Measurements from ENCODE around the gene ZEB1.

The ZEB1 gene

GRCh38 chr10:31381171-31381570 is 62.2 kb downstream of the ZEB1 start:
- H3K36me3 ChIP-seq (ENCODE audit: control insufficient read depth in 4 of 4, insufficient read depth in 4 of 4, low read length in 3 of 4), result peaks cover 0 to 3% (median 0%) of the 10 kb centered on the region in 4 experiments
- no peak for DNase-seq
- CTCF ChIA-PET, result interaction anchor here (0.7 kb wide), 1 partner anchor 10 kb away, joined by 3 read pairs; no protein-coding TSS in a partner anchor
- POLR2A ChIA-PET, result no interaction called here
- WGBS (ENCODE audit: insufficient coverage), result no CpG with 5 or more reads among the region's 1 CpG
- H3K9me3 ChIP-seq (ENCODE audit: control extremely low read depth in 1 of 5, control insufficient read depth in 4 of 5, insufficient read depth in 2 of 5, low read depth in 1 of 5, low read length in 4 of 5), result no peaks in the 10 kb centered on the region
- no peak overlapping the region for H3K27ac ChIP-seq (ENCODE audit: insufficient read depth in 1 of 2, low read depth in 1 of 2, low read length in 2 of 2, poor library complexity in 1 of 2, severe bottlenecking in 2 of 2)
- H3K4me1 ChIP-seq (ENCODE audit: control extremely low read depth in 1 of 4, control insufficient read depth in 4 of 4, insufficient read depth in 4 of 4, low read length in 3 of 4), result no peaks in the 10 kb centered on the region
- no peak overlapping the region for H3K4me3 ChIP-seq (ENCODE audit: control insufficient read depth in 1 of 7, extremely low read depth in 1 of 7, insufficient read depth in 4 of 7, low read depth in 2 of 7, low read length in 6 of 7)
- H3K27me3 ChIP-seq (replicated peaks in 2 of 5; ENCODE audit: control insufficient read depth in 4 of 5, insufficient read depth in 5 of 5, low read length in 4 of 5), result no peaks in the 10 kb centered on the region

- peaks cover 0 to 3% (median 0%) of the 10 kb centered on the region in 4 experiments for H3K36me3 ChIP-seq (ENCODE audit: control insufficient read depth in 4 of 4, insufficient read depth in 4 of 4, low read length in 3 of 4)
- no peak for DNase-seq
- no peak overlapping the region for H3K27ac ChIP-seq (ENCODE audit: insufficient read depth in 1 of 2, low read depth in 1 of 2, low read length in 2 of 2, poor library complexity in 1 of 2, severe bottlenecking in 2 of 2)
- H3K4me3 ChIP-seq (ENCODE audit: control insufficient read depth in 1 of 7, extremely low read depth in 1 of 7, insufficient read depth in 4 of 7, low read depth in 2 of 7, low read length in 6 of 7), result no peak overlapping the region
- WGBS (ENCODE audit: insufficient coverage), result 100% methylated on average over 3 of the region's 6 CpGs
- H3K9me3 ChIP-seq (ENCODE audit: control extremely low read depth in 1 of 5, control insufficient read depth in 4 of 5, insufficient read depth in 2 of 5, low read depth in 1 of 5, low read length in 4 of 5), result no peaks in the 10 kb centered on the region
- CTCF ChIA-PET, result interaction anchor here (0.6 kb wide), 1 partner anchor 1927 kb away, joined by 3 read pairs; no protein-coding TSS in a partner anchor
- no peaks in the 10 kb centered on the region for H3K27me3 ChIP-seq (replicated peaks in 2 of 5; ENCODE audit: control insufficient read depth in 4 of 5, insufficient read depth in 5 of 5, low read length in 4 of 5)
- POLR2A ChIA-PET, result no interaction called here
- no peaks in the 10 kb centered on the region for H3K4me1 ChIP-seq (ENCODE audit: control extremely low read depth in 1 of 4, control insufficient read depth in 4 of 4, insufficient read depth in 4 of 4, low read length in 3 of 4)
Measured at GRCh38 chr10:31381766-31382316, 62.8 kb downstream of the ZEB1 start.

- Histone ChIP-seq H3K9me3 (ENCODE audit: control extremely low read depth in 1 of 5, control insufficient read depth in 4 of 5, insufficient read depth in 2 of 5, low read depth in 1 of 5, low read length in 4 of 5) (no peaks in the 10 kb centered on the region), H3K27ac (ENCODE audit: insufficient read depth in 1 of 2, low read depth in 1 of 2, low read length in 2 of 2, poor library complexity in 1 of 2, severe bottlenecking in 2 of 2) (no peak overlapping the region), H3K27me3 (replicated peaks in 2 of 5; ENCODE audit: control insufficient read depth in 4 of 5, insufficient read depth in 5 of 5, low read length in 4 of 5) (no peaks in the 10 kb centered on the region), H3K36me3 (ENCODE audit: control insufficient read depth in 4 of 4, insufficient read depth in 4 of 4, low read length in 3 of 4) (peaks cover 4 to 9% (median 5%) of the 10 kb centered on the region in 4 experiments), H3K4me3 (ENCODE audit: control insufficient read depth in 1 of 7, extremely low read depth in 1 of 7, insufficient read depth in 4 of 7, low read depth in 2 of 7, low read length in 6 of 7) (no peak overlapping the region), H3K4me1 (ENCODE audit: control extremely low read depth in 1 of 4, control insufficient read depth in 4 of 4, insufficient read depth in 4 of 4, low read length in 3 of 4) (no peaks in the 10 kb centered on the region)
- ChIA-PET CTCF (no interaction called here), POLR2A (interaction anchor here (0.6 kb wide), 1 partner anchor 599 kb away, joined by 3 read pairs; no protein-coding TSS in a partner anchor)
- WGBS (ENCODE audit: insufficient coverage), result 98% methylated on average over 8 of the region's 8 CpGs
- DNase-seq, result no peak
Measured at GRCh38 chr10:31383810-31384588, 65.0 kb downstream of the ZEB1 start.

GRCh38 chr10:31384589-31384949 is 65.6 kb downstream of the ZEB1 start:
- H3K36me3 ChIP-seq (ENCODE audit: control insufficient read depth in 4 of 4, insufficient read depth in 4 of 4, low read length in 3 of 4), result peaks cover 4 to 10% (median 7%) of the 10 kb centered on the region in 4 experiments
- no CpG with 5 or more reads among the region's 2 CpGs for WGBS (ENCODE audit: insufficient coverage)
- H3K27ac ChIP-seq (ENCODE audit: insufficient read depth in 1 of 2, low read depth in 1 of 2, low read length in 2 of 2, poor library complexity in 1 of 2, severe bottlenecking in 2 of 2), result no peak overlapping the region
- ChIA-PET POLR2A (interaction anchor here (0.6 kb wide), 2 partner anchors 592 to 599 kb away, joined by 3 to 4 read pairs; no protein-coding TSS in a partner anchor), CTCF (no interaction called here)
- H3K9me3 ChIP-seq (ENCODE audit: control extremely low read depth in 1 of 5, control insufficient read depth in 4 of 5, insufficient read depth in 2 of 5, low read depth in 1 of 5, low read length in 4 of 5), result no peaks in the 10 kb centered on the region
- H3K27me3 ChIP-seq (replicated peaks in 2 of 5; ENCODE audit: control insufficient read depth in 4 of 5, insufficient read depth in 5 of 5, low read length in 4 of 5), result no peaks in the 10 kb centered on the region
- no peak overlapping the region for H3K4me3 ChIP-seq (ENCODE audit: control insufficient read depth in 1 of 7, extremely low read depth in 1 of 7, insufficient read depth in 4 of 7, low read depth in 2 of 7, low read length in 6 of 7)
- no peaks in the 10 kb centered on the region for H3K4me1 ChIP-seq (ENCODE audit: control extremely low read depth in 1 of 4, control insufficient read depth in 4 of 4, insufficient read depth in 4 of 4, low read length in 3 of 4)
- no peak for DNase-seq

- H3K36me3 ChIP-seq (ENCODE audit: control insufficient read depth in 4 of 4, insufficient read depth in 4 of 4, low read length in 3 of 4), result peaks cover 6 to 19% (median 10%) of the 10 kb centered on the region in 4 experiments
- WGBS (ENCODE audit: insufficient coverage), result no CpG with 5 or more reads among the region's 3 CpGs
Measured at GRCh38 chr10:31390804-31391203, 71.8 kb downstream of the ZEB1 start.

GRCh38 chr10:31393844-31394243 is 74.8 kb downstream of the ZEB1 start:
- ChIA-PET CTCF (no interaction called here), POLR2A (no interaction called here)
- Histone ChIP-seq H3K27me3 (replicated peaks in 2 of 5; ENCODE audit: control insufficient read depth in 4 of 5, insufficient read depth in 5 of 5, low read length in 4 of 5) (no peaks in the 10 kb centered on the region), H3K4me1 (ENCODE audit: control extremely low read depth in 1 of 4, control insufficient read depth in 4 of 4, insufficient read depth in 4 of 4, low read length in 3 of 4) (no peaks in the 10 kb centered on the region), H3K36me3 (ENCODE audit: control insufficient read depth in 4 of 4, insufficient read depth in 4 of 4, low read length in 3 of 4) (peaks cover 2 to 14% (median 5%) of the 10 kb centered on the region in 4 experiments), H3K4me3 (ENCODE audit: control insufficient read depth in 1 of 7, extremely low read depth in 1 of 7, insufficient read depth in 4 of 7, low read depth in 2 of 7, low read length in 6 of 7) (no peak overlapping the region), H3K27ac (ENCODE audit: insufficient read depth in 1 of 2, low read depth in 1 of 2, low read length in 2 of 2, poor library complexity in 1 of 2, severe bottlenecking in 2 of 2) (no peak overlapping the region), H3K9me3 (ENCODE audit: control extremely low read depth in 1 of 5, control insufficient read depth in 4 of 5, insufficient read depth in 2 of 5, low read depth in 1 of 5, low read length in 4 of 5) (no peaks in the 10 kb centered on the region)
- no CpG with 5 or more reads among the region's 1 CpG for WGBS (ENCODE audit: insufficient coverage)
- no peak for DNase-seq

More at GRCh38 chr10:31390804-31391203, 71.8 kb downstream of the ZEB1 start:
- Histone ChIP-seq H3K4me1 (ENCODE audit: control extremely low read depth in 1 of 4, control insufficient read depth in 4 of 4, insufficient read depth in 4 of 4, low read length in 3 of 4) (no peaks in the 10 kb centered on the region), H3K9me3 (ENCODE audit: control extremely low read depth in 1 of 5, control insufficient read depth in 4 of 5, insufficient read depth in 2 of 5, low read depth in 1 of 5, low read length in 4 of 5) (no peaks in the 10 kb centered on the region), H3K4me3 (ENCODE audit: control insufficient read depth in 1 of 7, extremely low read depth in 1 of 7, insufficient read depth in 4 of 7, low read depth in 2 of 7, low read length in 6 of 7) (no peak overlapping the region), H3K27me3 (replicated peaks in 2 of 5; ENCODE audit: control insufficient read depth in 4 of 5, insufficient read depth in 5 of 5, low read length in 4 of 5) (no peaks in the 10 kb centered on the region), H3K27ac (ENCODE audit: insufficient read depth in 1 of 2, low read depth in 1 of 2, low read length in 2 of 2, poor library complexity in 1 of 2, severe bottlenecking in 2 of 2) (no peak overlapping the region)
- no peak for DNase-seq
- ChIA-PET CTCF (no interaction called here), POLR2A (no interaction called here)

GRCh38 chr10:31395695-31396094 is 76.7 kb downstream of the ZEB1 start:
- H3K4me1 ChIP-seq (ENCODE audit: control extremely low read depth in 1 of 4, control insufficient read depth in 4 of 4, insufficient read depth in 4 of 4, low read length in 3 of 4), result no peaks in the 10 kb centered on the region
- no peak for DNase-seq
- no peak overlapping the region for H3K4me3 ChIP-seq (ENCODE audit: control insufficient read depth in 1 of 7, extremely low read depth in 1 of 7, insufficient read depth in 4 of 7, low read depth in 2 of 7, low read length in 6 of 7)
- POLR2A ChIA-PET, result no interaction called here
- no peaks in the 10 kb centered on the region for H3K27me3 ChIP-seq (replicated peaks in 2 of 5; ENCODE audit: control insufficient read depth in 4 of 5, insufficient read depth in 5 of 5, low read length in 4 of 5)
- no CpG with 5 or more reads among the region's 3 CpGs for WGBS (ENCODE audit: insufficient coverage)
- H3K27ac ChIP-seq (ENCODE audit: insufficient read depth in 1 of 2, low read depth in 1 of 2, low read length in 2 of 2, poor library complexity in 1 of 2, severe bottlenecking in 2 of 2), result no peak overlapping the region
- no peaks in the 10 kb centered on the region for H3K9me3 ChIP-seq (ENCODE audit: control extremely low read depth in 1 of 5, control insufficient read depth in 4 of 5, insufficient read depth in 2 of 5, low read depth in 1 of 5, low read length in 4 of 5)
- H3K36me3 ChIP-seq (ENCODE audit: control insufficient read depth in 4 of 4, insufficient read depth in 4 of 4, low read length in 3 of 4), result peaks cover 0 to 3% (median under 1%) of the 10 kb centered on the region in 4 experiments
- CTCF ChIA-PET, result no interaction called here
